HG03135 (cell line): ENCODE measurements around the gene MAPK6.
"Not testable (repeated sequence)": the region's sequence is repeated elsewhere in the genome, so short reads cannot be mapped to it uniquely, and the experiment has no call there.

Source experiments
- ATAC-seq: cut with Tn5 transposase; IDR thresholded peaks from one replicate; pipeline ENCODE4 v1.9.1; 2021; ENCODE audit warnings: mild to moderate bottlenecking, moderate library complexity; ENCODE audit not compliant: unreplicated experiment

Gene MAPK6

DNA sequence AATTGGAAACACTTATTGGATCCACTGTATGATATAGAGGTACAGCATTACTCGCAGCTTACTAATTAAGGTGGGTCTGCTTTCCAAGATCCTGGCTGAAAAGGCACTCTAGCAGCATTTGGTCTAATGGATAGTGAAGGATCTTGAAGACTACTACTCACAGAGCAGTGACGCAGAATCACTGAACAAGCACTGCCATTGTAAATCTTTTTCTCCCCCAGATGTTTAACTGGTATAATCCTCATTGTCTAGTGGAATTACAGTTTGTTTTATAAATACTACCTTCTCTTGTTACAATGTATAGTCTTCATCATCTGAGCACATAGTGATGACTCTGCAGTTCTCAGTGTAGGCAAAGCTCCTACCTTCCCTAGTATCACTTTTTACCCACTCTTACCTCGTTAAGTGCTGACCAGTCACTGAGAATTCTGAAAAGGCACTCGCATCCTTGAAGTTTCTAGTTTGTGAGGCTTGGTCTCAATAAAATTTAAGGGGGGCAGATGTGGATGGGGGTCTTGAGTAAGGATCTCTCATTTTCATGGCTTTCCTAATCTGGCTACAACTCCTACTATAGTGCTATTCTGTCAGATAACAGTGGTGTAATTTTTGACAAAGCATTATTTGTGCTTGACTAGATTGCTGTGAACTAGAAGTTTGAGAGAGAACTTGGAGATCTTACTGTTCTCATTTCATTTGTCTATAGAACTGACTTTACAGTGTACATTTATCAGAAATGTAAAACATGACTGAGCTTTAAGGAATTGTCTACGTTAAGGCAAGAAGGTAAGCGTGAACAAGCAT is 23.2 kb downstream of the MAPK6 start:
- no peak for ATAC-seq

DNA sequence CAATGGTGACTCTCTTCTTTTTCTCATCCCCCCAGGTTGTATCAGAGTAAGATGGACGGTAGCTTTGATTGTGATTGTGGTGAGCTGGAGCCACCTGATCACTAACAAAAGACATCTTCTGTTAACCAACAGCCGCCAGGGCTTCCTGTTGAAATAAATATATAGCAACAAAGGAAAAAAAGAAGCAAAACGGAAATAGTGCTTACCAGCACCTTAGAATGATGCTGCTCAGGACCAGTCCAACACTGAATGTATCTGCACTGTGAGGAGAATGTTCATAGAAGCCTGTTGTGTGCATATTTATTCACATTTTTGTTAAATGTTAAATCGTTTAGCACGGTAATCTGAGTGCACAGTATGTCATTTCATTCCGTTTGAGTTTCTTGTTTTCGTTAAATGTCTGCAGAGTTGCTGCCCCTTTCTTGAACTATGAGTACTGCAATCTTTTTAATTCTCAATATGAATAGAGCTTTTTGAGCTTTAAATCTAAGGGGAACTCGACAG is 26.8 kb downstream of the MAPK6 start:
- ATAC-seq, result peak; percentile 54

DNA sequence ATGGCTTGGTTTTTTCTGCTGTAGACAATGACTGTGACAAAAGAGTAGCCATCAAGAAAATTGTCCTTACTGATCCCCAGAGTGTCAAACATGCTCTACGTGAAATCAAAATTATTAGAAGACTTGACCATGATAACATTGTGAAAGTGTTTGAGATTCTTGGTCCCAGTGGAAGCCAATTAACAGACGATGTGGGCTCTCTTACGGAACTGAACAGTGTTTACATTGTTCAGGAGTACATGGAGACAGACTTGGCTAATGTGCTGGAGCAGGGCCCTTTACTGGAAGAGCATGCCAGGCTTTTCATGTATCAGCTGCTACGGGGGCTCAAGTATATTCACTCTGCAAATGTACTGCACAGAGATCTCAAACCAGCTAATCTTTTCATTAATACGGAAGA is 27.5 kb downstream of the MAPK6 start:
- ATAC-seq, result not testable (repeated sequence)

DNA sequence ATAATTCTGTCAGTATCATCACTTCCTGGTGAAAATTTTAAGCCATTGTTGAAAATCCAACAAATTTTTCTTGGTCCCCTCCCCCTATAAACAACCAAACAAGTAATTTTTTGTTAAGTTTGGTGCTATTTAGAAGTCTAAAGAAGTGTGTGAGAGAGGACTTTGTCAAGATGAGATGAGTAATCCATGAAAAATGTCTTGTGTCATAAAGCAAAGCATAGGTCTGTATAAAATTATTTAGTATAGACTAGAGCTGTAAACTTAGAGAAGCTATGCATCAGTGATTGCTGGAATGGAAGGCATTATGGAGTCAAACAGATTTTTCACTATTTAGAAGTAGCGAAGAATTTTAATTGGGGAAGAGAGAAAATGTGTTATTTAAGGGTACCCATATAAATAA is 31.4 kb downstream of the MAPK6 start:
- ATAC-seq, result no peak

DNA sequence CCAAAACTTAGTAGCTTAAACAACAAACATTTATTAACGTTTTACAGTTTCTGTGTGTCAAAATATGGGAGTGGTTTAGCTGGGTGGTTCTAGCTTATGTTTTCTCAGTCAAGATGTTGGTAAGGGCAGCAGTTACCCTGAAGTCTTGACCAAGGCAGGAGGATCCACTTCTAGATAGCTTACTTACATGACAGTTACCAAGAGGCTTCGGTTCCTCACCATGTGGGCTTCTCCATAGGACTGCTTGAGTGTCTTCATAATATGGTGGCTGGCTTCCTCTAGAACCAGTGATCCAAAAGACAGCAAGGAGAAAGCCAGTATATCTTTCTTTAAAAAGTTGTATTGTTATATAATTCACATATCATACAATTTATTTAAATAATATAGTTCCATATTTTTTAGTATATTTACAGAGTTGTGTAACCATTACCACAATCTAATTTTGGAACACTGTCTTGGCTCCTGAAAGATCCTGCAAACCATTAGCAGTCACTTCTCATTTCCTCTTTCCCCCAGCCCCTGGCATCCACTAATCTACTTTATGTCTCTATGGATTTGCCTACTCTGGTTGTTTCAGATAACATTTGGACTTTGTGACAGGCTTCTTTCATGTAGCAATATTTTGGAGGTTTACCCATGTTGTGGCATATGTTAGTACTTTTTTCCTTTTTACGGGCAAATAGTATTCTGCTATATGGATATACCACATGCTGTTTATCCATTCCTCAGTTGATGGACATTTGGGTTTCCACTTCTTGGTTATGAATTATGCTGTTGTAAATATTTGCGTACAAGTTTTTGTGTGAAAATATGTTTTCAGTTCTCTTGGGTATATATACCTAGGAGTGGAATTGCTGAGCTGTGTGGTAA is 33.3 kb downstream of the MAPK6 start:
- no peak for ATAC-seq

DNA sequence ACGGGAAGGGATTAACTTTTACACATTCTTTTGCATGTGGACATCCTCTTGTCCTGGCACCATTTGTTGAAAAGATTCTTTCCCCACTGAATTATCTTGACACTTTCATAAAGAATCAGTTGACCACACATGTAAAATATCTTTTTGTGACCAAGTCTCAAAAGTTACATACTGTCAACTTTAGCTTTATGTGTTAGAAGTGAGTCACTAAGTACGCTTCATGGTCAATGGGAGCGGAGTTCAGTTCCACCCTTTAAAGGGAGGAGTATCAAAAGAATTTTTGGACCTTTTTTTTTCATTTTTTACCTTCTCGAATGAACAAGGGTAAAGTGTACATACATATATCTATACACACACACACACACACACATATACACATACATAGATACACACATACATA is 35.4 kb downstream of the MAPK6 start:
- no peak for ATAC-seq

DNA sequence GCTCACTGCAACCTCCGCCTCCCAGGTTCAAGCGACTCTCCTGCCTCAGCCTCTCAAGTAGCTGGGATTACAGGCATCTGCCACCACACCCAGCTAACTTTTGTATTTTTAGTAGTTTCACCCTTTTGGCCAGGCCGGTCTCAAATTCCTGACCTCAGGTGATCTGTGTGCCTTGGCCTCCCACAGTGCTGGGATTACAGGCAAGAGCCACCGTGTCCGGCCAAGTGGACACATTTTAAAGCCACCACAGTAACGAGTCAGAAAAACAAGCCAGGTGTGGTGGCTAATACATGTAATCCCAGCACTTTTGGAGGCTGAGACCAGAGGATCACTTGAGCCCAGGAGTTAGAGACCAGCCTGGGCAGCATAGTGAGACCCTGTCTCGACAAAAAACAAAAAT is 35.8 kb downstream of the MAPK6 start:
- not testable (repeated sequence) for ATAC-seq

DNA sequence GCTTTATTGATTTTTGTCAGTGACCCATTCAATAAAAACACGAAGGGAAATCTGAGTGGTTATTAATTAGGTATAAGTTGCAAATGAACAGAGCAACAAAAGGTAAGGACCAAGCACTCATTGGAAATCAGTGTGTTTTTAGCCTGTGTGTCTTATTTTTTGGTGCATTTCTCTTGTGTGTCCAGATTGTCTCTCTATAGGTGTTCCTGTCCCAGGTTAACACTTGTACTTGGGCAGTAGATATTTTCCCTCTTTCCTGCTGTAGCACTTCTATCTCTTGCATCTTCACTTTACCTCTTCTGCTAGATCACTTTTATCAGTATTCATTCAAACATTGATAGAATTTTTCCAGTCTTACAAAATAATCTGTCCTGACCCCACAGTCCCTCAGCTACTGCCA is 37.0 kb downstream of the MAPK6 start:
- ATAC-seq, result no peak

DNA sequence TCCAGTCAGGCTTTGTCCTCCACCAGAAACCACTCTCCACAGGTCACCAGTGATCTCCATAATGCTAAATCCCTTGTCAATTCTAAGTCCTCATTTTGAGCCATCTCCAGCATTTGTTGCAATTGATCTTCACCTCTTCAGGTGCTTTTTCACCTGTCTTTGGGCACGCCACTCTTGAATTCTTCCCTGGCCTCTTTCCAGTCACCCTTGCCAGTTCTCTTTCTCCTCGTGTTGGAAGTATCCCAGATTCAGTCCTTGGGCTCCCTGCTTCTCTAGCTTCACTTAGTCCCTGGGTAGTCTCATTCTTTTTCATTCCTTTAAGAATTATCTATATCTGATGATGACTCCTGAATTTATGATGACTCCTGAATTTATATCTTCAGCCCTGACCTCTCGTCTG is 37.5 kb downstream of the MAPK6 start:
- no peak for ATAC-seq

DNA sequence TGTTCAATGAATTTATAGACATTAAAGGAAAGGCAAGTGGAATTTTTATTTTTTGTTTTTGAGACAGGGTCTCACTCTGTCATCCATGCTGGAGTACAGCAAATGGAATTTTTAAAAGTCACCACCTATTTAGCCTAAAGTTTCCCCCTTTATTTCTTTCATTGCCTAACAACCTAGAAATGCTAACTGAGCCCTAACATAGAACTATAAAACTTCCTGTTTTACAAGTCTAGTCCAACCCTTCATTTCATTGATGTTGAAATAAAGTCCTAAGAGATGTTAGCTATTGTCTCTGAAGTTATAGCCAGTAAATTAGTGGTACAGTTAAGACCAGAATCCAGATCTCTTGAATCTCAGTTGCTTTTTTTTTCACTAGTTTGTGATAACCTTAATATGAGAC is 39.0 kb downstream of the MAPK6 start:
- no peak for ATAC-seq

DNA sequence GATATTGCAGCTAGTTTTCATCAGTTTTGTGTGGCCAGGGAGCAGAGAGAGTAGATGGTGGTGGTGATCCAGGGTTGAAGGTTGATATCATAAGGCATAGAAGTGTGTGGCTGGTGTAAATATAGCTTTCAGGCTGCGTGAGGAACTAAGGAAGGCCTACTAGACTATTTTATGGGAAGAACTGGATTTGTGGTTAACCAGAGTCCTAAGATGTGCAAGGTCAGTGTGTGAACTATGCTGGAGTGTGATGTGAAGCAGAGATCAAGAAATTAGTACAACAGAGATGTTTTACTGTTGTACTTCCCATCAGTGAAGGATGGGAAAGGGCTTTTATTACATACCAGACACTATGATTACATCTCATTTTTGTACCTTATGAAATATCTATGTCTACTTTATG is 41.5 kb downstream of the MAPK6 start:
- ATAC-seq, result no peak

DNA sequence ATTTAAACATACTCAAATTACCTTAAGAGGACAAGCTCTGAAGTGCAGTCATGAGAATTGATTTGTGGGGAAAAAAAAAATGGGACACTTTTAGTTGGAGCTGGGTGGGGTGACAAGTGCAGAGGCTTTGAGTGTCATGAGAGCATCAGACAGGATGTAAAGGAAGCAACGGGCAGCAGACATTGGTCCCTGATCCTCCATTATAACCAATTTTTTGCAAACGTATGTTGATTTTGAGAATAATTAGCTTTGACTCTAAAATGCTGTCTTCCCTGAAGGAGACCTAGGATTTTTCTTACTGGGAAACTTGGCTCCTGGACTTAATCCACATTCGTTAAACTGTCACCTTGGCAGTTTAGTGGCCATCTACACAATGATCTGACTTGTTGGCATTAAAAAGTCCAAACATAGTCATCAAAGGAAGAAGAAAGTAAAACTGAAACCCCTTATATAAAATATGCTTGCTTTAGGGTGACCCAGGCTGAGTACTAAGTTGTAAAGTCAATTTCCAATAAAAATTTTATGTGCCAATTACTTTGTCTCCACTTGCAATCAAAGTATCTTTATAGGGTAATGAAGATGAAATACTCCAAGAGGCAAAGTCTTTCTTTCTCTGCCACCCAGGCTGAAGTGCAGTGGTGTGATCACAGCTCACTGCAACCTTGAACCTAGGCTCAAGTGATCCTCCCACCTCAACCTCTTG is 48.0 kb downstream of the MAPK6 start:
- no peak for ATAC-seq

DNA sequence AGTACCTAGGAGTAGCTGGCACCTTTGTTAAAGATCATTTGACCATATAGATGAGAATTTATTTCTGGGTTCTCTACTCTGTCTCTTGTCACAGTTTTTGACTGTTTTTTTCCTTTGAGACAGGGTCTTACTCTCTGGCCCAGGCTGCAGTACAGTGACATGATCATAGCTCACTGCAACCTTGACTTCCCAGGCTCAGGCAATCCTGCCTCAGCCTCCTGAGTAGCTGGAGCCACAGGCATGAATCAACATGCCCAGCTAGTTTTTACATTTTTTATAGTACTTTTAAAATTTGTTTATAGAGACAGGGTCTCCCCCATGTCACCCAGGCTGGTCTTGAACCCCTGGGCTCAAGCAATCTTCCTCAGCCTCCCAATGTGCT is 48.5 kb downstream of the MAPK6 start:
- ATAC-seq, result no peak

DNA sequence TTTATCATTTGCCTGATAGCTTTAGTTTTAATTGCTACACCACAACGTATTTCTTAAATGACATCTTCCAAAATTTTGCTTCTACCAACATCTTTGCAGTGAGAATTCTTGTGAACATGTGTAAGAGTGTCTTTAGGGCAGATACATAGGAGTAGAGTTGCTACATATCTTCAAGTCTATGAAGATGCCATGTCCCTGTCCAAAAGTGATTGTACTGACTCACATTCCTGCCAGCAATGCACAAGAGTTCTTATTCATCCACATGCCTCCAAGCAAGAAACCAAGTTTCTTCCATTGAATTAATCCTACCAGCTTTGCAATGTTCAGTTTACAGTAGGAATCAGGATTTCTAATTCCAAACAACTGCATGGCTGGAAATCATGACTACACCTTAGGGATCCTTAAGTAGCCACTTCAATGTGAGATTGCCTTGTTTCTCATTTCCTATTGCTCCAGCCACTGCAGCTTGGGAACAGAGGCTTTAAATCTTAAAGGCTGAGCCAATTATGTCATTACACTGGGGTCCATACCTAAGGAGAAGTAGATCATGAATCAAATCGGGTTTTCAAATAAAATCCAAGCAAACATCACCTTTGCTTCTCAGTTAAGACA is 49.1 kb downstream of the MAPK6 start:
- ATAC-seq, result no peak

DNA sequence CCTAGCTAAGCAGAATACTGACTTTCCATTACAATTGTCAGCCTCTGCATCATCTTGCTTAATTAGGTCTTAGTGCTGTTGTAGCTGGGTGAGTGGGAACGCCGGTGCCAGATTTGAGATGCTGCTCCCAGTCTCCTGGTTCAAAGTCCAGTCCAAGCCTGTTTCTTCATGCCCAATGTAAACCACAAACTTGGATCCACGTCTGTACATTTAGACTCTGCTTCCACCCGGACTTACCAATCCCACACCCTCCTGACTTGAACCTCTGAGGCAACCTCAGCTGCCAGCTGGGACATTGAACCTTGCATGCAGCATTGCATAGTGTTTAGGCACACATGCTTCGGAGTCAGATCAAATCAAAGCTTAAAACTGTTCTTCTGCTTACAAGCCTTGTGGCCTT is 50.5 kb downstream of the MAPK6 start:
- ATAC-seq, result no peak

DNA sequence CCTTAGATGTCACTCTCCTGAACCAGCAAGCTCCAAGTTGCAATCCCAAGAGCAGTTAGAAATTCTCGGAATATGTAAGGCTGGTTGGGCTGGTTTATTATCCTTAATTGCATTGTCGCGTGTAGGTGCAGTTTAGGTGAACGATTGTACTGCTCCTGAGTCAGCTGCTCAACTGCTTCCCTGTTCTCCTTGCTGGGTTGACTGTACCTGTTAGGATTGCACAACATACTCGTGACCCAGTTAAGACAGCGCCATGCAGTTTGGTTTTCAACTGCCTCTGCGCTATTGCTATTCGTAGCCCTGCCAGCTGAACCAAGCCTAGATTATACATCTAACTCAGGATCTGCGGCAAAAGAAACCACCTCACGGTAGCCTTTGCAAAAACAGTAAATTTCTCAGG is 52.6 kb downstream of the MAPK6 start:
- no peak for ATAC-seq

DNA sequence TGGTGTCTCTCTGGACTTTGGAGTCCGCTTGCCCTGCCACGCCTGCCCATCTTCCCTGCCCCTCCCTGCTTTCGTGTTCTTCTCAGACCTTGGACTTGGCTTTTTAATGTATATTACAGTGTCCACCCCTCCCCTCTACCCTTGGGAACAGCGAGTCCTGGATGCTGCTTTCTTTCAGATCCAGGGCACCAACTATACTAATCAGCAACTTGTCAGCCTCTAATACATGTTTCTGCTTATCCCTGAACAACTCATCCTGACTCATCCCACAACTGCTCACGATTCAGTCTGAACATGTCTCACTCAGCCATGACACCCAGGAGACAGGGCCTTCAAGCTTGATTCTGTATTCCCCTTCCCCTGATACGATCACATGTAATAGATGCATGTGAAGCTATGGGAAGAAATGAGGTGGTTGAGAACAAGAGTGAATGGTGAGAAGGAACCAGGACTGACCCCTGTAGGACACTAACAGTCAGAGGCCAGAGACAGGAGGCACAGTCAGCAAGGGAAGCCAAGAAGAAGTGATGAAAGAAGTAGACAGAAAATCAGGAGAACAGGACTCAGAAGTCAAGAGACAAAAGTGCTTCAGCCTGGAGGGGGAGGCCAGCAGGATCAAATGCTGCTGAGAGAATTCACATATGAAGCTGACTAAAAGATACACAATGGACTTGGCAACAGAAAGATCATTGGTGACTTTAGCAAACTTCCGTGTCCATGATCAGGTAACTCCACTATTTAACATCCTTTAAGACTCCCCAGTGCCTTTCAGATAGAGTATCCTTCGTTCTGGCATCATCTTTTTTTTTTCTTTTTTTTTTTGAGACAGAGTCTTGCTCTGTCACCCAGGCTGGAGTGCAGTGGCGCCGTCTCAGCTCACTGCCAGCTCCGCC is 58.1 kb downstream of the MAPK6 start:
- no peak for ATAC-seq

DNA sequence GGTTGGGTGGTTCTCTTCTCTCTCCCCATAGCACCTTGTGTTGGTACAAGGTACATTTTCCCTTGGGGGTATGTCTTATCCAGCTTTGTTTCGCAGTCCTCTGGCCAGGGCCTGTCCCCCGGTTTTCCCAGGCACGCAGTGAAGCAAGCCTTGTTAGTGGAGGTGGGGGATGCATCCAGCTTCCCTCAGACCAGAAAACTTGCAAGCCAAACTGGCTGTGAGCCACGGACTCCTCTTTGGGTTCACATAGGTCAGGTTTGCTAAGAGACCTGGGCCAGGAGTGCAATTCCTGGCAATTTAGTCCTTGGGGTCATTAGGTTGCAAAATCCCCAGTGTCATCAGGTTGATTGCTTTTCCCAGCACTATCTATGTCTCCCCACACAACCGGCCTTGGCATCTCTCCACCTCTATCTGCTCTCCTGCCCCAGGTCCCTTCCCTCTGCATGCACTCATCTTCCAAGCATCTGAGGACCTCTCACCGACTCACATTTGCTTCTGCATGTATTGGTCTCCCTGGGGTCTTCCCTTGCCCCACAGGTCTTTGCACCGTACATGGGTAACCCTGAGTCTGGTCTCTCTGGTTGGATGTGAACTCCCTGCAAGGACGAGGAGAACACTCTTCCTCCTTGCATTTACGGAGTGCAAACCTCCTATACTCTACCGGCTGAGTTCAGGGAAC is 59.3 kb downstream of the MAPK6 start:
- no peak for ATAC-seq

DNA sequence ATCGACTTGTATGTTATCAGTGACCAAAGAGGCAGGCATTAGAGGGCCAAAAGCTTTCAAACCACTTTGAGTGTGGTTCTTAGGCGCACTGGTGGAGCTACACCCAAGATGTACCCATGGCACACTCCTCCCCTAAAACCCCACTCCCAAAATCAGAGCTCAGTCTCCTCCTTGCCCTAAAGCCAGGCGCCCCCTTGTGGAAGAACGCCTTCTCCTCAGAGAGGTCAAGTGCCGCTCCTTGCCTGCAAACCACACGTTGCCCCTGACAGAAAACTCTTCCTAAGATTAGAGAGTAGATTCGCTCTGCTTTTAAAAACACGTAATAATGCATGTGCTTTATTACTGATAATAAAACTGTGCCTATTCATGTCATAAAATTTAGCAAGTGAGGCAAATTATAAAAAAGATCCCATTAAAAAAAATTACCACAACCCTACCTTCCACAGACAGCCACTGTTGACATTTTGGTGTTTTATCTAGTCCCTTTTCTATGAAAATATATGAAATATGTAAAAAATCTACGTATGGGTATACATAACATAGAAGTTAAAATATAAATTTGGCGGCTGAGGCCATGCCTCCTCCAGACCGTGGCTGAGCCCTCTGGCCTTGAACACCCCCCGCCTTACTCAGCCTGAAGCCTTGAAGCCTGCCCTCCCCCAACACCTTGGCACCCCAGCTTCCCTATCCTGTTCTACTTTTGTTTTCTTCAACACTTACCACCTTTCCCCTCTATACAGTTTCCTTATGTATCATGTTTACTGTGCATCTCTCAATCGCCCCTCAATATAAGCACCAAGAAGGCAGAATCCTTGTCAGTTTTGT is 60.1 kb downstream of the MAPK6 start:
- ATAC-seq, result no peak
